Fibroblast of lung (primary cell): Measurements from ENCODE around the gene AZGP1.
"Not testable (repeated sequence)": the region's sequence is repeated elsewhere in the genome, so short reads cannot be mapped to it uniquely, and the experiment has no call there.

Experiments used
- EZH2 ChIP-seq: IDR thresholded peaks from 2 replicates; pipeline ENCODE4 v1.5.1; 2012; ENCODE audit warnings: low read length, control low read depth, mild to moderate bottlenecking; ENCODE audit errors: missing control alignments
- TF ChIP-seq, protein P1 (sequence below), 2 donors: IDR thresholded peaks in 1 of 2; conservative IDR thresholded peaks in 1 of 2; 1 replicate in 1 of 2; 2 replicates in 1 of 2; pipeline ENCODE4 v1.5.1; 2011 to 2012; ENCODE audit warnings: low read length in 2 of 2, control low read depth in 1 of 2, inconsistent platforms in 1 of 2, low read depth in 1 of 2, mild to moderate bottlenecking in 1 of 2

DNA sequence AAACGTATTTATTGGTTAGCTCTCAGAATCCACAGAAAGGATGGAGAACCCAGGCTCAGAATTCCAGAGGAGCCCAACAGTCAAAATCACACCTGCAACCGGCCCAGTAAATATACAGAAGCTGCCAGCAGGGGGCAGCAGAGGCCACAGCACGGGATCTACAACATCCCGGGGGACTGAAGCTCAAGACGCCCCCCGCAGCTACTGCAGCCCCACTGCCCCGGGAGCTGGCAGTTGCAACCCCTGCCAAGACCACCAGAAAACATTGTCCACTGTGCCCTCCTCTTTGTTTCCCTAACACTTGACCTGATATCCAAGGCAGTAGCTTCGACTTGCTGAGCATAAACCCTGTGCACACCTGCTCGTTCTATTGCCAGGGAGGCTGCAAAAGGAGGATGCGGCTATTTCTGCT lies 4.0 kb upstream of the AZGP1 start:
- TF ChIP-seq, protein P1, sequence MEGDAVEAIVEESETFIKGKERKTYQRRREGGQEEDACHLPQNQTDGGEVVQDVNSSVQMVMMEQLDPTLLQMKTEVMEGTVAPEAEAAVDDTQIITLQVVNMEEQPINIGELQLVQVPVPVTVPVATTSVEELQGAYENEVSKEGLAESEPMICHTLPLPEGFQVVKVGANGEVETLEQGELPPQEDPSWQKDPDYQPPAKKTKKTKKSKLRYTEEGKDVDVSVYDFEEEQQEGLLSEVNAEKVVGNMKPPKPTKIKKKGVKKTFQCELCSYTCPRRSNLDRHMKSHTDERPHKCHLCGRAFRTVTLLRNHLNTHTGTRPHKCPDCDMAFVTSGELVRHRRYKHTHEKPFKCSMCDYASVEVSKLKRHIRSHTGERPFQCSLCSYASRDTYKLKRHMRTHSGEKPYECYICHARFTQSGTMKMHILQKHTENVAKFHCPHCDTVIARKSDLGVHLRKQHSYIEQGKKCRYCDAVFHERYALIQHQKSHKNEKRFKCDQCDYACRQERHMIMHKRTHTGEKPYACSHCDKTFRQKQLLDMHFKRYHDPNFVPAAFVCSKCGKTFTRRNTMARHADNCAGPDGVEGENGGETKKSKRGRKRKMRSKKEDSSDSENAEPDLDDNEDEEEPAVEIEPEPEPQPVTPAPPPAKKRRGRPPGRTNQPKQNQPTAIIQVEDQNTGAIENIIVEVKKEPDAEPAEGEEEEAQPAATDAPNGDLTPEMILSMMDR (conservative IDR thresholded peaks at IDR 0.05 in 1 of 2, IDR thresholded peaks at IDR 0.05 in 1 of 2; ENCODE audit: low read depth in 1 of 2, low read length in 2 of 2), result peak; percentile 46 to 49
- TF ChIP-seq EZH2, result not testable (repeated sequence)
